ENCODE measurements around the gene MTSS2. TPM values are rescaled to one million over a fixed set of nuclear protein-coding genes. Genes with fewer than 3 reads are reported as not detected.

Gene MTSS2
- total and polyA plus RNA-seq, 2 of the 8 experiments (the other 6 are each of a cell fraction or from before 2014, with no cell fraction given): 23.3 to 36.7 TPM

- TF ChIP-seq RNF2 (IDR thresholded peaks at IDR 0.05; ENCODE audit: borderline replicate concordance, low read depth, low read length, missing control alignments, poor library complexity, severe bottlenecking) (no peak), SAP30 (IDR thresholded peaks at IDR 0.05; ENCODE audit: insufficient read depth, insufficient replicate concordance, low read length) (no peak)
Measured at GRCh38 chr16:70734522-70735095, 48.8 kb upstream of the MTSS2 start (continued).

All from H1 (cell line).